ENCODE results near the gene CLEC16A.

Gene CLEC16A

GRCh38 chr16:11165349-11165748 lies 221.0 kb downstream of the CLEC16A start:
- in situ Hi-C loops (cut with MboI; ENCODE audit: low pct_unique_long_range_greater_than_20kb, low sequenced_read_pairs), result no loop called here
- DNase-seq, result no peak

GRCh38 chr16:11165894-11166665 lies 221.7 kb downstream of the CLEC16A start:
- no peak for DNase-seq
- in situ Hi-C loops (cut with MboI; ENCODE audit: low pct_unique_long_range_greater_than_20kb, low sequenced_read_pairs), result no loop called here

GRCh38 chr16:11167581-11167980 lies 223.2 kb downstream of the CLEC16A start:
- in situ Hi-C loops (cut with MboI; ENCODE audit: low pct_unique_long_range_greater_than_20kb, low sequenced_read_pairs), result no loop called here
- no peak for DNase-seq

- no peak for DNase-seq
- in situ Hi-C loops (cut with MboI; ENCODE audit: low pct_unique_long_range_greater_than_20kb, low sequenced_read_pairs), result no loop called here
These were observed 224.2 kb downstream of the CLEC16A start for GRCh38 chr16:11168386-11169051.

GRCh38 chr16:11169641-11170040 lies 225.3 kb downstream of the CLEC16A start:
- DNase-seq, result no peak
- in situ Hi-C loops (cut with MboI; ENCODE audit: low pct_unique_long_range_greater_than_20kb, low sequenced_read_pairs), result no loop called here

GRCh38 chr16:11170201-11170600 lies 225.8 kb downstream of the CLEC16A start:
- DNase-seq, result no peak
- in situ Hi-C loops (cut with MboI; ENCODE audit: low pct_unique_long_range_greater_than_20kb, low sequenced_read_pairs), result no loop called here

- DNase-seq, result no peak
- in situ Hi-C loops (cut with MboI; ENCODE audit: low pct_unique_long_range_greater_than_20kb, low sequenced_read_pairs), result no loop called here
These were observed 226.5 kb downstream of the CLEC16A start for GRCh38 chr16:11170696-11171447.

- in situ Hi-C loops (cut with MboI; ENCODE audit: low pct_unique_long_range_greater_than_20kb, low sequenced_read_pairs), result no loop called here
- no peak for DNase-seq
These were observed 227.0 kb downstream of the CLEC16A start for GRCh38 chr16:11171448-11171709.

GRCh38 chr16:11171757-11172299 lies 227.5 kb downstream of the CLEC16A start:
- no peak for DNase-seq
- in situ Hi-C loops (cut with MboI; ENCODE audit: low pct_unique_long_range_greater_than_20kb, low sequenced_read_pairs), result no loop called here

- no peak for DNase-seq
- in situ Hi-C loops (cut with MboI; ENCODE audit: low pct_unique_long_range_greater_than_20kb, low sequenced_read_pairs), result no loop called here
These were observed 229.1 kb downstream of the CLEC16A start for GRCh38 chr16:11173426-11173825.

- in situ Hi-C loops (cut with MboI; ENCODE audit: low pct_unique_long_range_greater_than_20kb, low sequenced_read_pairs), result no loop called here
- no peak for DNase-seq
These were observed 229.8 kb downstream of the CLEC16A start for GRCh38 chr16:11174141-11174540.

GRCh38 chr16:11175106-11175786 lies 230.9 kb downstream of the CLEC16A start:
- DNase-seq, result peak; percentile 20
- in situ Hi-C loops (cut with MboI; ENCODE audit: low pct_unique_long_range_greater_than_20kb, low sequenced_read_pairs), result no loop called here

GRCh38 chr16:11175787-11176341 lies 231.5 kb downstream of the CLEC16A start:
- in situ Hi-C loops (cut with MboI; ENCODE audit: low pct_unique_long_range_greater_than_20kb, low sequenced_read_pairs), result no loop called here
- DNase-seq, result no peak

- in situ Hi-C loops (cut with MboI; ENCODE audit: low pct_unique_long_range_greater_than_20kb, low sequenced_read_pairs), result no loop called here
- DNase-seq, result no peak
These were observed 233.3 kb downstream of the CLEC16A start for GRCh38 chr16:11177578-11178160.

- in situ Hi-C loops (cut with MboI; ENCODE audit: low pct_unique_long_range_greater_than_20kb, low sequenced_read_pairs), result no loop called here
- no peak for DNase-seq
These were observed 234.1 kb downstream of the CLEC16A start for GRCh38 chr16:11178424-11178823.

- in situ Hi-C loops (cut with MboI; ENCODE audit: low pct_unique_long_range_greater_than_20kb, low sequenced_read_pairs), result no loop called here
These were observed 235.2 kb downstream of the CLEC16A start for GRCh38 chr16:11179574-11179973.

GRCh38 chr16:11180489-11180888 lies 236.1 kb downstream of the CLEC16A start:
- in situ Hi-C loops (cut with MboI; ENCODE audit: low pct_unique_long_range_greater_than_20kb, low sequenced_read_pairs), result no loop called here
- DNase-seq, result no peak

More at GRCh38 chr16:11179574-11179973, 235.2 kb downstream of the CLEC16A start:
- no peak for DNase-seq

GRCh38 chr16:11181242-11181898 lies 237.0 kb downstream of the CLEC16A start:
- no peak for DNase-seq
- in situ Hi-C loops (cut with MboI; ENCODE audit: low pct_unique_long_range_greater_than_20kb, low sequenced_read_pairs), result no loop called here

All from KBM-7 (cell line).